HEK293T (cell line): Measurements from ENCODE around the gene PARP8.

Experiments used
- BHLHE40 ChIP-seq: fragments of 450-650 bp; IDR thresholded peaks from 2 replicates; pipeline ENCODE4 v1.6.1; 2016; ENCODE audit warnings: mild to moderate bottlenecking, moderate library complexity, borderline replicate concordance
- LEF1 ChIP-seq: fragments of 450-650 bp; IDR thresholded peaks from 2 replicates; pipeline ENCODE4 v1.6.1; 2017; ENCODE audit warnings: mild to moderate bottlenecking, borderline replicate concordance
- PKNOX1 ChIP-seq: fragments of 450-650 bp; IDR thresholded peaks from 2 replicates; pipeline ENCODE4 v1.6.1; 2016

DNA sequence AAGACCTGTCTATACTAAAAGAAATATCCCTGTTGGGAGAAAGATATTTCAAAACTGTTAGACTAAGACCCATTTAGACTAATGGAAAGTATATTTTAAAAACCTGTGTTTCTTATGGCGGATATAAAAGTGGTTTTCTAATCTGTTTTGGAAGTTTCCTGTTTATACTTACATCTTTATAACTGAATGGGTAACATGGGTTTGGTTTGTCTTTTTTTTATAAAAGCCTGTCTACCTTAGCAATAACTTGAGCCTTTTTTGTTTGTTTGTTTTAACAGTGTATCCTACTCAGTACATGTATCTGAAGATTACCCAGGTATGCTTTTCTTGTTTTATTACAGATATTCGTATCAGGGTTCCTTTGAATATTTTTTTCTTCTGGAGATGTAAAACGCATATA, 83.4 kb downstream of the PARP8 start:
- no peak for TF ChIP-seq LEF1
- no peak for TF ChIP-seq BHLHE40
- no peak for TF ChIP-seq PKNOX1
